RWPE1 (cell line): Measurements from ENCODE around the gene SF3A1.

Source experiments
- CTCF ChIA-PET: fragments of 350-600 bp; sonication (Branson Sonifier 250); formaldehyde crosslinking; extraction: SDS; loops from one replicate; lab custom pipeline; 2021; lab: Yijun Ruan, JAX
- POLR2A ChIA-PET: fragments of 400-600 bp; formaldehyde crosslinking; extraction: SDS; loops from one replicate; lab custom pipeline; 2020; ENCODE audit warnings: antibody characterized with exemption; ENCODE audit not compliant: low non-redundant PET; lab: Yijun Ruan, JAX
- DNase-seq: peaks from one replicate; pipeline ENCODE4 v3.0.0; 2012; ENCODE audit warnings: low spot score
- H3K27ac ChIP-seq: fragments of 450-650 bp; 2 replicates; pipeline ENCODE4 v1.5.1; 2017
- TF ChIP-seq, protein P1 (sequence below): fragments of 450-650 bp; conservative IDR thresholded peaks from 2 replicates; pipeline ENCODE4 v1.5.1; 2017; ENCODE audit warnings: low read depth, mild to moderate bottlenecking

Gene SF3A1

DNA sequence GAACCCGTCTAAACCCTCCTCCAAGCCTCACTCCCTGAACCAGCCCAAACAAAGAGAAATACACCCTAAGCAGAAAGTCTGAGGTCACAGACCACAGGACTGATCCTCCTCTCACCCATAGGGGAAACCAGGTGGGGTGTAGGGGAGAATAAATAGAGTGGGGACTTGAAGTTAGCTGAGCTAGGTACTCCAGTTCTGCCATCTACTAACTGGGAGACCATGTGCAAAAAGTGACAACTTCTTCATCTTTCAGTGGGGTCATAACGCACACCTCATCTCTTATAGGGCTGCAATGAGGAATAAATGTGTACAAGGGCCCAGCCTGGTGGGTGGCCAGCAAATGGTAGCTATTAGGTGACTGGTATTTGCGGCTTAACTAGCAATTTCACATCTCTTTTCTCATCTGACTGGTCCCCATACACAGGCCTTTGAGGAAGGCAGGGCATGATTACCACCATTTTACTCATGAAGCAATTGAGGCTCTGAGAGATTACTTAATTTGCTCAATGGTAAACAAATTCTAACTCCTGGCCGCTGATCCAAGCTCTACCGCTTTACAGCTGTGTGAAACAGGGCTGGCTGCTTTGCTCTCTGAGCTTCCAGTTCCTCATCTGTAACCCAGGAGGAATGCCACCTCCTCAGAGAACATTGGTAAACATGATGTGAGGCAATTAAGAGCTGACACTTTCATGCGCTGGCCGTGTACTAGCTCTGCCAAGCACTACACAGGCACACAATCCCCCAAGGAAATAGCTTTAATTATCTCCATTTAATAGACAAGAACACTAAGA, 46.5 kb downstream of the SF3A1 start:
- ChIA-PET POLR2A (no interaction called here), CTCF (no interaction called here)
- no peak for DNase-seq
- H3K27ac ChIP-seq: peak overlapping the region; percentile 92
- TF ChIP-seq, protein P1, sequence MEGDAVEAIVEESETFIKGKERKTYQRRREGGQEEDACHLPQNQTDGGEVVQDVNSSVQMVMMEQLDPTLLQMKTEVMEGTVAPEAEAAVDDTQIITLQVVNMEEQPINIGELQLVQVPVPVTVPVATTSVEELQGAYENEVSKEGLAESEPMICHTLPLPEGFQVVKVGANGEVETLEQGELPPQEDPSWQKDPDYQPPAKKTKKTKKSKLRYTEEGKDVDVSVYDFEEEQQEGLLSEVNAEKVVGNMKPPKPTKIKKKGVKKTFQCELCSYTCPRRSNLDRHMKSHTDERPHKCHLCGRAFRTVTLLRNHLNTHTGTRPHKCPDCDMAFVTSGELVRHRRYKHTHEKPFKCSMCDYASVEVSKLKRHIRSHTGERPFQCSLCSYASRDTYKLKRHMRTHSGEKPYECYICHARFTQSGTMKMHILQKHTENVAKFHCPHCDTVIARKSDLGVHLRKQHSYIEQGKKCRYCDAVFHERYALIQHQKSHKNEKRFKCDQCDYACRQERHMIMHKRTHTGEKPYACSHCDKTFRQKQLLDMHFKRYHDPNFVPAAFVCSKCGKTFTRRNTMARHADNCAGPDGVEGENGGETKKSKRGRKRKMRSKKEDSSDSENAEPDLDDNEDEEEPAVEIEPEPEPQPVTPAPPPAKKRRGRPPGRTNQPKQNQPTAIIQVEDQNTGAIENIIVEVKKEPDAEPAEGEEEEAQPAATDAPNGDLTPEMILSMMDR: no peak

DNA sequence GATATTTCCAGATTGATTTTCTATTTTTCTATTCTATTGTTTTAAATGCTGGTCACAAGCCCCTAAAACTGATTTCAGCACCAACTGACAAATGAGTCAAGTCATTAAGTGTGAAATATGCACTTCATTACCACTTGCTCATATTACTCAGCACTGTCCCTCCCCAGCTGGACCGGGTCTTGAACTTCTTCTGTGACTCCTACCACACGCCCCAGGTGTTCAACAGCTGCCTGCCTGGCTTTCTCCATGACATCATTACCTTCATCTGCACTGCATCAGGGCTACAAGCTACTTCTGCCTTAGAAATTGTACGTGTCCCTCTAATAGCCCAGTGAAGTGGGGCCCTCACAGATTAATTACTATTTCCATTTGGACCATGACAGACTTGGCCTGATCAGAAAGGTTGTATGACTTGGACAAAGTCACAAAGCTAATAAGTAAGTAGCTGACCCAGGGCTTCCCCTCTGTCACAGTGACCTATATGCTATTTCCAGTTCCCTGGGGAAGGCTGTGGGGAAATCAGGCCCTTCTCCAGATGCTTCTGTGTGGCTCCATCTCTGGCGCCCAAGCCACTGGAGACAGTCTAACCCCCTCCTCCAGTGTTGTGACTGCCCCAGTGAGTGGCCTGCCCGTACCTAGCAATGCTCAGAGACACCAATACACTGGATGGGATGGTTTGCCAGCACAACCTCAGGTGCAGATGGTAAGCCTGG, 48.0 kb downstream of the SF3A1 start:
- CTCF ChIA-PET: no interaction called here
- DNase-seq: no peak
- H3K27ac ChIP-seq: peak overlapping the region; percentile 31; the same call in 1 of the 2 replicates

DNA sequence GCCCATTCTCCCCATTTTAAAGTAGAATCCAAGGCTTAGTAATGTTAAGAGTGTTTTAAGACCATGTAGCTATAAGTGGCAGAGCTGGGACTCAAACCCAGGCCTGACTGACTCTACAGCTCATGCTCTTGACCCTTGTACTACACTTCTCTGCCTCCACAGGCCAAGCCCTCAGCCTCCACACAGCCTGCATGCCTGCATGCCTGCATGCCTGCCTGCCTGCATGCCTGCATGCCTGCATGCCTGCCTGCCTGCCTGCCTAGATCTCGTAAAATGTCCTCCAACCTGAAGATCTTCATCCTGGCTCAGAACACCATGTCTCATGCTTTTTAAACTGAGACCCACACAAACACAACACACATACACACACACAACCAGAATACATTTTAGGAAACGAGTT, 48.6 kb downstream of the SF3A1 start:
- CTCF ChIA-PET: no interaction called here
- DNase-seq: no peak
- POLR2A ChIA-PET: no interaction called here
- no peak overlapping the region; the same call in 1 of the 2 replicates for H3K27ac ChIP-seq
- TF ChIP-seq, protein P1: no peak

More for the DNA sequence above, 48.0 kb downstream of the SF3A1 start:
- POLR2A ChIA-PET: no interaction called here
- TF ChIP-seq, protein P1: no peak

DNA sequence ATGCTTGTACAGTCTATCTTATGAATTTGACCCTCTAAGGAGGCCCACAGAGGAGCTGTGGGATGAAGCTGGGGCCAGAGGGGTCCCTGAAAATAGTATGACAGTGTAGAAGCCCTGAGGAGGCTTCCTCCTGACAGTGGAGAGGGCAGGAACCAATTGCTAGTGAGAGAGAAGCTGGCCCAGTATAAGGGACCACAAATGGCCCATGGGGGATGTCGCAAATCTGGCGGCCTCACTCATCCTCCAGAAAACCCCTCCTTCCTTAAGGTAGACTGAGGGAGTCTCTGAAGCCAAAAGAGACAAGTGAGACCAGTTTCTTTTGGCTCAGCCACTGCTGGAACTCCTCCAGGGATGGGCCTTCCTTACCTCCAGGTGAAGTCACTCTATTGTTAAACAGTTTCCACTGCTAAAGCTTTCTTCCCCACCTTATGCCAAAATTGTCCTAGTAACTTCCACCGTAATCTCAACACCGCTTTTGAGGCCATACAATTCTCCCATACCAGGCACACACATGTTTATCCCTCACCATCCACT, 49.6 kb downstream of the SF3A1 start:
- ChIA-PET POLR2A (no interaction called here), CTCF (no interaction called here)
- no peak for DNase-seq
- TF ChIP-seq, protein P1: no peak
- H3K27ac ChIP-seq: no peak overlapping the region

DNA sequence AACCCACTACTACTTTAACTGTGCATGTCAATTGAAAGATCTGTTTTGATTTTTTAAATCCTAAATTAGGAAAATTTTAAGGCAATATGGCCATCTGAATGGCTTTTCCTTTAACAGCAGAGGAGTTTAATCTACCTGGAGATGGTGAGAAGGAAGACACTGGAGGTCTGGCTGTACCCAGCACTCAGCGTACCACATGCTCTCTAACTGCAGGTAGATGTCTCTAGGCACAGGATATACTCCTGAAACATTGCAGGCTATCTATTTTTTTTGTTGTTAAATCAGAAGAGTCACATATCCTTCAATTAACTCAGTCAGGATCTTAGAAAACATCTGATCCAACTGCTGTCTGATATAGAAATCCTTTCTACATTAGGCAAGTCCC, 50.1 kb downstream of the SF3A1 start:
- TF ChIP-seq, protein P1: no peak
- CTCF ChIA-PET: interaction anchor here (0.7 kb wide), 1 partner anchor 225 kb away, joined by 3 read pairs; no protein-coding TSS in a partner anchor
- DNase-seq: no peak
- POLR2A ChIA-PET: no interaction called here
- no peak overlapping the region for H3K27ac ChIP-seq

DNA sequence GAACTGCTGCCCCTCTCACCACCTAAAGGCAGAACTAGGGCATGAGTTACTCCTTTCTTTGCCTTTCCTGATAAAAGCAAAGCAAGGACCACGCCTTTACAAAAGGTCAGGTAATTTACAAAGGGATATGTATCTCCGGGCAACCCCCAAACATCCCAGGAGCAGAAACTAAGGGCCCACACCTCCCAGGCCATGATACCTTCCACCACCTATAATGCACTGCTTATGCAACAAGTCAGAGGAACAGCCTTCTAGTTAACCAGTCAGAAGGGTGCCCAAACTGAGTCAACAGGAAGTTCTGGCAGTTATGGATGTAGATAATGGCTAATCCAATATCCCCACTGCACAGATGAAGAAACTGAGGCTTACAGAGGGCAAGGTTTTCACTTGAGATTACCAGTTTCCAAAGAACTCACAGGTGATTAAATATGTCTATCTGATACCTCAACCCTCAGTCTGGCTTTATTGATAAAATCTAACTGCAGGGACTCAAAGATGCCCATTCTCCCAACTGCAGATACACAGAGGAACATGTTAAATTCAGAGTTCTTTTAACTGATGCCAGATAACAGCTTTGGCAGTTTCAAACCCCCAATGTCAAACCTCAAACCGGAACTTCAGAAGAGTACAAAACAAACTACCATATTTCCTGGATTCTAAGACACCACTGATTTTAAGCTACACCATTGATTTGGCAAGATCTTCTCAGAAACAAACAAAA, 50.6 kb downstream of the SF3A1 start:
- POLR2A ChIA-PET: no interaction called here
- H3K27ac ChIP-seq: peak overlapping the region; percentile 87
- no peak for DNase-seq
- CTCF ChIA-PET: interaction anchor here (0.7 kb wide), 2 partner anchors 225 to 1091 kb away, joined by 3 read pairs; no protein-coding TSS in a partner anchor
- TF ChIP-seq, protein P1: no peak
